Subcutaneous abdominal adipose tissue (tissue), 5 donors: Measurements from ENCODE around the gene SLC2A5.
A peak's percentile ranks its signal among the peaks of the same experiment; 100 is the strongest.

Experiments used
- H3K27ac ChIP-seq: one replicate; pipeline ENCODE4 v1.7.0; 2013; ENCODE audit warnings: low read depth, mild to moderate bottlenecking, inconsistent platforms, low read length, moderate library complexity
- H3K27me3 ChIP-seq, 5 donors: one replicate each; pipeline ENCODE4 v1.7.0; 2013; ENCODE audit warnings: low read length in 5 of 5, inconsistent platforms in 1 of 5; ENCODE audit not compliant: control insufficient read depth in 5 of 5, insufficient read depth in 4 of 5
- H3K36me3 ChIP-seq, 5 donors: one replicate each; pipeline ENCODE4 v1.7.0; 2013; ENCODE audit warnings: low read length in 5 of 5; ENCODE audit not compliant: control insufficient read depth in 5 of 5, insufficient read depth in 5 of 5
- H3K4me1 ChIP-seq, 5 donors: one replicate each; pipeline ENCODE4 v1.7.0; 2013; ENCODE audit warnings: low read length in 5 of 5, mild to moderate bottlenecking in 3 of 5, moderate library complexity in 1 of 5; ENCODE audit not compliant: control insufficient read depth in 5 of 5, insufficient read depth in 5 of 5
- H3K4me3 ChIP-seq, 5 donors: one replicate each; pipeline ENCODE4 v1.7.0; 2013; ENCODE audit warnings: low read length in 5 of 5, low read depth in 1 of 5
- H3K9ac ChIP-seq, 5 donors: one replicate each; pipeline ENCODE4 v1.7.0; 2013; ENCODE audit warnings: low read length in 5 of 5, mild to moderate bottlenecking in 4 of 5, moderate library complexity in 3 of 5
- H3K9me3 ChIP-seq, 5 donors: one replicate each; pipeline ENCODE4 v1.7.0; 2013; ENCODE audit warnings: low read length in 5 of 5; ENCODE audit not compliant: control insufficient read depth in 5 of 5
- donor health status: healthy.
- donor health status: healthy.
- donor health status: healthy.
- donor health status: healthy.
- donor health status: healthy.

SLC2A5 gene

GRCh38 chr1:9079988-9080704, 10.7 kb upstream of the SLC2A5 start:
- Histone ChIP-seq H3K27me3 (peaks cover 0 to 4% (median 0%) of the 10 kb centered on the region in 5 donors), H3K4me3 (no peak overlapping the region), H3K27ac (no peak overlapping the region), H3K36me3 (no peaks in the 10 kb centered on the region), H3K4me1 (peaks cover 0 to 16% (median 6%) of the 10 kb centered on the region in 5 donors), H3K9me3 (no peaks in the 10 kb centered on the region), H3K9ac (no peak overlapping the region)

DNA sequence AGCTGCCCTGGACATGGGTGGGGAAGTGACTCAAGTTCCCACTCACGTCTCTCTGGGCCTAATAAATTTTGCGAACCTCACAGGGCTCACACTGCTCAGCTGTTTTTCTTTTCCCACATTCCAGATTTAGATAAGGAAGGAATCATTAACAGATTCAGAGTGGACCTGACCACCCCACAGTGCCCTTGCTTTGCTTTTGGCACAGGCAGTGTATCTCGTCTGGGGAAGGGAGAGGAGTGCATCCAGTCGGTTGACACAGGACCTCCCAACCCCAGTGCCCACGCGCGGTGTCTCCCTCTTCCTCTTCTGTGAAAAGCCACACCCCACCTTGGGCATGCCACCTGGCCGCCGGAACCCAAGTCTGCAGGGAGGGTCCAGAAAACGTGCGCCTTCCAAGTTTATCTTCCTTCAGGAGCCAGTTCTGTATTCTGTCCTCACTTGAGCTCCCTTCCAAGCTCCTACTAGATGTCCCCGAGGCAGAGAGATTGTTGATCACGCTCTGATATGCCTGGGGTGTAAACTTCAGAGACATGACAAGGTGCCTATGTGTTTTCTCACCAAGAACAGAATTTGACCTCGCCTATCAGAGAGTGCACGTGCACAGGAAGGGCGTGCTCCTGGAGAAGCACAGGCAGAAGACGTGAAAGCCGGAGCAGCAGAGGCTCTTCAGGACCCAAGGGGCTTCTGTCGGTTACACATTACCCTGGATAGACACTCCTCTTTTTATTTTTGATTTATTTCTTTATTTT, 9.5 kb upstream of the SLC2A5 start:
- peaks cover 0 to 9% (median 5%) of the 10 kb centered on the region in 5 donors for H3K4me1 ChIP-seq
- no peak overlapping the region for H3K27ac ChIP-seq

DNA sequence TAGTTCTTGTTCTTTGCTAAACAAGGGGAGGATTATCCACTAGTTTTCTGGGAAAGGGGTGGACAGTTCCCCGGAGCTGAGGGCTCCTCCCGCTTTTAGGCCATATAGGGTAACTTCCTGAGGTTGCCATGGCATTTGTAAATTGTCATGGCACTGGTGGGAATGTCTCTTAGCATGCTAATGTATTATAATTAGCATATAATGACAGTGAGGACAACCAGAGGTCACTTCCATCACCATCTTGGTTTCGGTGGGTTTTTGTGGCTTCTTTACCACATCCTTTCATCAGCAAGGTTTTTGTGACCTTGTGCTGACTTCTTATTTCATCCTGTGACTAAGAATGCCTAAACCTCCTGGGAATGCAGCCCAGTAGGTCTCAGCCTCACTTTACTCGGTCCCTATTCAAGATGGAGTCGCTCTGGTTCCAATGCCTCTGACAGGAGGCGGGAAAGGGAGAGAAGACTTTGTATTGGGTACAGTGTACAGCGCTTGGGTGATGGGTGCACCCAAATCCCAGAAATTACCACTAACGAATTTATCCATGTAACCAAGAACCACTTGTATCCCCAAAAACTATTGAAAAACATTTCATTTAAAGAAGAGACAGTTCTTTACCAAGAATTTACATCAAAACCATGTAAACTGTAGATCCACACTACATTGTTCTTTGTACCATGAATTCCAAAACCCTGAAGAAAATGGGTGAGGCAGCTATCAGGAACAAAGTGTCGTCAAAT, 8.7 kb upstream of the SLC2A5 start:
- Histone ChIP-seq H3K27ac (no peak overlapping the region), H3K27me3 (peaks cover 0 to 4% (median 0%) of the 10 kb centered on the region in 5 donors), H3K36me3 (no peaks in the 10 kb centered on the region), H3K9ac (no peak overlapping the region), H3K4me1 (peaks cover 0 to 9% (median 5%) of the 10 kb centered on the region in 5 donors), H3K4me3 (no peak overlapping the region), H3K9me3 (no peaks in the 10 kb centered on the region)

More for the DNA sequence above, 9.5 kb upstream of the SLC2A5 start:
- Histone ChIP-seq H3K9me3 (no peaks in the 10 kb centered on the region), H3K36me3 (no peaks in the 10 kb centered on the region), H3K27me3 (peaks cover 0 to 4% (median 0%) of the 10 kb centered on the region in 5 donors), H3K9ac (no peak overlapping the region), H3K4me3 (no peak overlapping the region)

- peaks cover 0 to 4% (median 0%) of the 10 kb centered on the region in 5 donors for H3K27me3 ChIP-seq
- H3K27ac ChIP-seq = no peak overlapping the region
- H3K9ac ChIP-seq = no peak overlapping the region
- H3K4me1 ChIP-seq = peaks cover 0 to 7% (median 2%) of the 10 kb centered on the region in 5 donors
- H3K4me3 ChIP-seq = no peak overlapping the region
- no peaks in the 10 kb centered on the region for H3K36me3 ChIP-seq
- no peaks in the 10 kb centered on the region for H3K9me3 ChIP-seq
These were observed 5.6 kb upstream of the SLC2A5 start for GRCh38 chr1:9075022-9075421.

DNA sequence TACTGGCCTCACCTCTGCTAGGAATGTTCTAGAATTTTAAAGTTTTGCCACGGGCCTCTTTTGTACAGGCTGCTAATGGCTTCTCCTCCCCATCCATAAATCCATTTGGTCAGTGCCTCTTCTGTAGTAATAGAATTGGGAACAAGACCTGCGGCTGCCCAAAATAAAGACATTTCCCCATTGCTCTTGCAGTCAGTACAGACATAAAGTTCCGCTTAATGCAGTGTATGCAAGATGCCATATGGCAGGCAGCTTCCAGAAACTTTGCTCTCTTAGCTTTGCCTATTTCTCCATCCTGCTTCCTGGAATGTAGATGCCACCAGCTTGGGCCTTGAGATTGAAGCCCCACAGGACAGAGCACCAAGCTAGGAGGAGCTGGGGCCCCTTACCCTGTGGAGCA, 3.7 kb upstream of the SLC2A5 start:
- H3K27ac ChIP-seq = no peak overlapping the region
- H3K4me3 ChIP-seq = no peak overlapping the region
- H3K9me3 ChIP-seq = no peaks in the 10 kb centered on the region
- H3K4me1 ChIP-seq = peaks cover 0 to 26% (median 18%) of the 10 kb centered on the region in 5 donors
- H3K36me3 ChIP-seq = no peaks in the 10 kb centered on the region
- no peaks in the 10 kb centered on the region for H3K27me3 ChIP-seq
- H3K9ac ChIP-seq = no peak overlapping the region

- H3K4me3 ChIP-seq = no peak overlapping the region
- H3K27ac ChIP-seq = no peak overlapping the region
- H3K9ac ChIP-seq = no peak overlapping the region
- H3K9me3 ChIP-seq = no peaks in the 10 kb centered on the region
- H3K36me3 ChIP-seq = no peaks in the 10 kb centered on the region
- H3K4me1 ChIP-seq = peaks cover 4 to 38% (median 28%) of the 10 kb centered on the region in 5 donors
- H3K27me3 ChIP-seq = no peaks in the 10 kb centered on the region
These were observed 2.3 kb upstream of the SLC2A5 start for GRCh38 chr1:9071554-9072235.

DNA sequence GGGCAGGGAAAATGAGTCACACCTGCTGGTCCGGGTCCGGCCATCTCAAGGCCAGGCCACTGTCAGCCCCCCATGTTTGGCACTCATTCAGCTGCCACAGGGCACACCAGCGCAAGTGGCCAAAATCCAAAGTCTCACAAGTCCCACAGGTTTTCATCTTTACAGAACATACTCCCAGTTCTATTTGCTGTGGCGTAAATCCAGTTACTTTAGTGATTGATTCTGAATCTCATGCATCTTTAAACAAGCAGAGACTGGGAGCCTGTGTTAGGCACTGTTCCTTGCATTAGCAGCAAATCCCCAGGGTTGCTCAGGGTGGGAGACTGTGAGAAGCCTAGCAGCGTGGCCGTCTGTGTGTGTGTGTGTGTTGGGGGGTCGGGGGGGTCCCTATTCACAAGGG, 1.1 kb upstream of the SLC2A5 start:
- Histone ChIP-seq H3K27me3 (no peaks in the 10 kb centered on the region), H3K27ac (peak overlapping the region; percentile 91), H3K9me3 (no peaks in the 10 kb centered on the region), H3K9ac (peak overlapping the region in 1 of 5 donors; percentile 65), H3K36me3 (no peaks in the 10 kb centered on the region), H3K4me3 (no peak overlapping the region), H3K4me1 (peaks cover 7 to 50% (median 39%) of the 10 kb centered on the region in 5 donors)

DNA sequence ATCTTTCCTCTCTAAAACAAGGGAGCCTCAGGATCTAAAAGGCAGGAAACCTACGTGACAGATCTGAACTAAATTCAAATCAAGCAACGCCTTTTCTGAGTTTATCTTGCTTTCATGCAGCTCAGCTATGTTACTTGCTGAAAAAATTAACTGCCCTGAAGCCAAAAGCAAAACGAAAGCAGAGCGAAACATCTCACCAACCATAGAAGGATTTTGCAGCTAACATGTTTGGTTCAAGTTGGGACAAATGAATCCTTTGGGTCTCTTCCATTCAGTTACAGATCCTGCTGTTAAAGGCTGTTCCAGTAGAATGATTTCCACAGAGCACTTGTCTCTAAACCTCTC, 482 bp downstream of the SLC2A5 start:
- Histone ChIP-seq H3K9me3 (no peaks in the 10 kb centered on the region), H3K27ac (peak overlapping the region; percentile 91), H3K4me1 (peaks cover 7 to 65% (median 53%) of the 10 kb centered on the region in 5 donors), H3K4me3 (peak overlapping the region in 4 of 5 donors; percentile 17 to 55 (median 52)), H3K27me3 (no peaks in the 10 kb centered on the region), H3K36me3 (no peaks in the 10 kb centered on the region), H3K9ac (peak overlapping the region in 4 of 5 donors; percentile 0 to 65 (median 28))

DNA sequence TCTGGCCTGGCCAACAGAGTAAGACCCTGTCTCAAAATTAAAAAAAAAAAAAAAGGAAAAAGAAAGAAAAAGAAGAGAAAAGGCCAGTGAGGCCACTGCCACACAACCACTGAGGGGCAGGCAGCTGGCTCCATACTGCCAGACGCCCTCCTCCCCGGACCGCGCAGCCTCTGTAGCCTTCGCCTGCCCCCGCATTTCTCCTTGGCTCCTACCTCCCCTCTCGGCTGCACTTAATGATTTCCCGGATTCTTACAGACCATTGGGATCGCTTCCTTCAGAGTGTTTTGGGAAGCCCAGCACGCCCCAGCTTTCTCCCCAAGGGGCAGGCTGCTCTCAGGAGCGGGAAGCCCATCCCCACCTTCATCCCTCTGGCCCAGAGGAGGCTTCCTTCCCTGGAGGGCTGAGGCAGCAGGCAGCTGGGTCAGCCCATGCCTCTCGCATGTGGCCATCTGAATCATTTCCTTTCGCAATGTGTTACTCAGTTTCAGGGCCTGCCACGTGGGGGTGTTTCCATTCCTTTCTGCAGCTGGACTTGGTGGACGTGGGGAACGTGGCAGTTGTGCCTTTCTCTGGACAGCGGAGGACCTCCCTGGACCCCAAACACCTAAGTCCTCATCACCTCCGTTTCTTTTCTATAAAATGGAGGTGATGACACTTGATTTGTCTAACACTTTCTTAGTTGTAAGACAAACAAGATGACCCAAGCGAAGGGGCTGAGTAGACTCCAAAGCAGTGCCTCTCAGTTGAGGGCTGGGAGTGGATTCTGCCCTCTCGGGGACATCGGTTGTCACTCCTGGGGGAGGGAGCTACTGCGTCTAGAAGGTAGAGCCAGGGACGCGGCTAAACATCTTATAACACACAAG, 2.3 kb downstream of the SLC2A5 start:
- peak overlapping the region in 1 of 5 donors; percentile 29 for H3K4me3 ChIP-seq
- peak overlapping the region in 1 of 5 donors; percentile 29 for H3K9ac ChIP-seq
- no peaks in the 10 kb centered on the region for H3K36me3 ChIP-seq
- H3K27me3 ChIP-seq = no peaks in the 10 kb centered on the region
- H3K27ac ChIP-seq = peak overlapping the region; percentile 72
- peaks cover 7 to 68% (median 56%) of the 10 kb centered on the region in 5 donors for H3K4me1 ChIP-seq
- H3K9me3 ChIP-seq = no peaks in the 10 kb centered on the region
